Tibial nerve (tissue), 3 donors: ENCODE results near the gene CCNQ.

Experiments used
- CTCF ChIP-seq, 5 experiments: fragments of 200-600 bp in 3 of 5; fragments of 450-650 bp in 2 of 5; sonication (generic) in 3 of 5; IDR thresholded peaks; one replicate each; pipeline ENCODE4 v1.5.1; 2016 to 2019; ENCODE audit warnings: antibody characterized with exemption in 5 of 5, mild to moderate bottlenecking in 3 of 5, moderate library complexity in 2 of 5
- POLR2A ChIP-seq, 2 donors: fragments of 450-650 bp; IDR thresholded peaks; one replicate each; pipeline ENCODE4 v1.6.1; 2017; ENCODE audit warnings: antibody characterized with exemption in 2 of 2, mild to moderate bottlenecking in 2 of 2, moderate library complexity in 2 of 2

GRCh38 chrX:153634236-153634635 lies 35.3 kb upstream of the CCNQ start:
- TF ChIP-seq CTCF (IDR thresholded peaks at IDR 0.05) = no peak
- TF ChIP-seq POLR2A (IDR thresholded peaks at IDR 0.05) = no peak
